NCI-H460 (cell line): ENCODE measurements around the gene FMC1. TPM values are rescaled to one million over a fixed set of nuclear protein-coding genes. Genes with fewer than 3 reads are reported as not detected.
"Not testable (repeated sequence)": the region's sequence is repeated elsewhere in the genome, so short reads cannot be mapped to it uniquely, and the experiment has no call there.

ENCODE experiments used
- DNase-seq: peaks from one replicate; pipeline ENCODE4 v3.0.0-alpha.2; 2016; ENCODE audit warnings: low read depth; ENCODE audit errors: extremely low read depth
- polyA plus RNA-seq: library from polyadenylated mRNA; depleted of rRNA; stranded (reverse); fragments of >200 nt; gene quantifications from 2 replicates; pipeline ENCODE4 v1.2.3, GENCODE V29; 2014; cell fraction: nucleus; rRNA removed
- total RNA-seq: library from RNA; depleted of rRNA; stranded (reverse); fragments of >200 nt; shearing (Covaris generic); gene quantifications from 2 replicates; pipeline ENCODE4 v1.2.3, GENCODE V29; 2014; rRNA removed

Gene FMC1
- total RNA-seq: 13.5 and 14.8 TPM in 2 replicates
- 9.3 and 11.1 TPM in 2 replicates for polyA plus RNA-seq

- peak; percentile 91 for DNase-seq
These were observed at the start of gene FMC1 for GRCh38 chr7:139341058-139341775. Gene FMC1, plus strand, starts transcription at chr7:139341337. Its CDS starts 48 bp downstream, at chr7:139341385.

- DNase-seq: no peak
These were observed 48.3 kb upstream of the FMC1 start for GRCh38 chr7:139292821-139293220.

GRCh38 chr7:139293534-139293933 lies 47.6 kb upstream of the FMC1 start:
- no peak for DNase-seq

- no peak for DNase-seq
These were observed 46.9 kb upstream of the FMC1 start for GRCh38 chr7:139294241-139294640.

- no peak for DNase-seq
These were observed 46.1 kb upstream of the FMC1 start for GRCh38 chr7:139294951-139295575.

- DNase-seq: no peak
These were observed 43.3 kb upstream of the FMC1 start for GRCh38 chr7:139297795-139298194.

- DNase-seq: no peak
These were observed 41.8 kb upstream of the FMC1 start for GRCh38 chr7:139299296-139299695.

- no peak for DNase-seq
These were observed 40.7 kb upstream of the FMC1 start for GRCh38 chr7:139300390-139300789.

GRCh38 chr7:139304517-139304916 lies 36.6 kb upstream of the FMC1 start:
- DNase-seq: no peak

- no peak for DNase-seq
These were observed 23.1 kb upstream of the FMC1 start for GRCh38 chr7:139317939-139318505.

- peak; percentile 16 for DNase-seq
These were observed 19.9 kb upstream of the FMC1 start for GRCh38 chr7:139321071-139321745.

GRCh38 chr7:139324709-139325108 lies 16.4 kb upstream of the FMC1 start:
- not testable (repeated sequence) for DNase-seq

- DNase-seq: peak; percentile 14
These were observed 12.8 kb upstream of the FMC1 start for GRCh38 chr7:139328375-139328774.

- no peak for DNase-seq
These were observed 12.0 kb upstream of the FMC1 start for GRCh38 chr7:139329119-139329518.

GRCh38 chr7:139330333-139331030 lies 10.7 kb upstream of the FMC1 start:
- no peak for DNase-seq

- DNase-seq: no peak
These were observed 8.3 kb upstream of the FMC1 start for GRCh38 chr7:139332697-139333359.

GRCh38 chr7:139333443-139333842 lies 7.7 kb upstream of the FMC1 start:
- not testable (repeated sequence) for DNase-seq

- no peak for DNase-seq
These were observed 6.6 kb upstream of the FMC1 start for GRCh38 chr7:139334399-139335150.

- DNase-seq: no peak
These were observed 2.1 kb upstream of the FMC1 start for GRCh38 chr7:139339025-139339424.

GRCh38 chr7:139339698-139340036 lies 1.5 kb upstream of the FMC1 start:
- DNase-seq: no peak
